Testis (tissue), 2 donors: ENCODE results near the gene TENT4A.

Experiments used
- POLR2A ChIP-seq: fragments of 450-650 bp; IDR thresholded peaks from one replicate; pipeline ENCODE4 v1.6.1; 2017; ENCODE audit warnings: antibody characterized with exemption, mild to moderate bottlenecking, moderate library complexity
- TF ChIP-seq, protein P1 (sequence below), 3 experiments: fragments of 450-650 bp in 2 of 3; fragments of 200-600 bp in 1 of 3; sonication (generic) in 1 of 3; IDR thresholded peaks; one replicate each; pipeline ENCODE4 v1.5.1; 2016 to 2019; ENCODE audit warnings: antibody characterized with exemption in 3 of 3, mild to moderate bottlenecking in 2 of 3, moderate library complexity in 1 of 3

GRCh38 chr5:6730807-6731206, 17.6 kb downstream of the TENT4A start:
- TF ChIP-seq, protein P1, sequence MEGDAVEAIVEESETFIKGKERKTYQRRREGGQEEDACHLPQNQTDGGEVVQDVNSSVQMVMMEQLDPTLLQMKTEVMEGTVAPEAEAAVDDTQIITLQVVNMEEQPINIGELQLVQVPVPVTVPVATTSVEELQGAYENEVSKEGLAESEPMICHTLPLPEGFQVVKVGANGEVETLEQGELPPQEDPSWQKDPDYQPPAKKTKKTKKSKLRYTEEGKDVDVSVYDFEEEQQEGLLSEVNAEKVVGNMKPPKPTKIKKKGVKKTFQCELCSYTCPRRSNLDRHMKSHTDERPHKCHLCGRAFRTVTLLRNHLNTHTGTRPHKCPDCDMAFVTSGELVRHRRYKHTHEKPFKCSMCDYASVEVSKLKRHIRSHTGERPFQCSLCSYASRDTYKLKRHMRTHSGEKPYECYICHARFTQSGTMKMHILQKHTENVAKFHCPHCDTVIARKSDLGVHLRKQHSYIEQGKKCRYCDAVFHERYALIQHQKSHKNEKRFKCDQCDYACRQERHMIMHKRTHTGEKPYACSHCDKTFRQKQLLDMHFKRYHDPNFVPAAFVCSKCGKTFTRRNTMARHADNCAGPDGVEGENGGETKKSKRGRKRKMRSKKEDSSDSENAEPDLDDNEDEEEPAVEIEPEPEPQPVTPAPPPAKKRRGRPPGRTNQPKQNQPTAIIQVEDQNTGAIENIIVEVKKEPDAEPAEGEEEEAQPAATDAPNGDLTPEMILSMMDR (IDR thresholded peaks at IDR 0.05) = no peak
- no peak for TF ChIP-seq POLR2A
